Panc1 (cell line): ENCODE measurements around the gene TMPRSS13. TPM values are rescaled to one million over a fixed set of nuclear protein-coding genes. Genes with fewer than 3 reads are reported as not detected.

Experiments used
- ATAC-seq: fragments of 200-7000 bp; cut with Tn5 transposase; 2 replicates; pipeline ENCODE4 v1.9.1; 2020; ENCODE audit warnings: mild to moderate bottlenecking, moderate library complexity
- BruUV-seq: library from RNA; stranded (reverse); fragments of 400-500 nt; replicated peaks from 2 replicates; lab custom pipeline; 2021; lab: Mats Ljungman, UMichigan
- CTCF ChIA-PET: fragments of 300-600 bp; sonication (Branson Sonifier 250); formaldehyde crosslinking; loops from one replicate; lab custom pipeline; 2022; ENCODE audit warnings: antibody characterized with exemption; lab: Charles Lee
- POLR2A ChIA-PET: fragments of 300-600 bp; sonication (Branson Sonifier 250); formaldehyde crosslinking; loops from one replicate; lab custom pipeline; 2022; ENCODE audit warnings: antibody characterized with exemption; lab: Charles Lee
- DNase-seq: peaks from one replicate; pipeline ENCODE4 v3.0.0-alpha.2; 2010; ENCODE audit warnings: low read depth, low spot score
- H3K27ac ChIP-seq: 2 replicates; pipeline ENCODE4 v1.5.1; 2011; ENCODE audit warnings: mild to moderate bottlenecking, low read length, inconsistent platforms
- H3K27me3 ChIP-seq: fragments of 200-500 bp; sonication (Bioruptor generic); 2 replicates; pipeline ENCODE4 v1.6.0; 2014; ENCODE audit warnings: low read length, inconsistent platforms; ENCODE audit not compliant: control insufficient read depth, insufficient read depth
- H3K36me3 ChIP-seq: fragments of 200-500 bp; sonication (Bioruptor generic); 2 replicates; pipeline ENCODE4 v1.5.1; 2014; ENCODE audit warnings: inconsistent platforms, mild to moderate bottlenecking, low read length, moderate library complexity; ENCODE audit not compliant: control insufficient read depth, insufficient read depth
- H3K4me1 ChIP-seq: 2 replicates; pipeline ENCODE4 v1.5.1; 2011; ENCODE audit warnings: inconsistent platforms, mild to moderate bottlenecking, low read length, moderate library complexity; ENCODE audit not compliant: control insufficient read depth, insufficient read depth
- H3K4me3 ChIP-seq, 2 experiments: 2 replicates each; pipeline ENCODE4 v1.5.1; 2011 to 2012; ENCODE audit warnings: low read depth in 2 of 2, low read length in 2 of 2, mild to moderate bottlenecking in 2 of 2, inconsistent platforms in 1 of 2, moderate library complexity in 1 of 2
- H3K9me3 ChIP-seq: fragments of 200-500 bp; sonication (Bioruptor generic); 2 replicates; pipeline ENCODE4 v1.5.1; 2014; ENCODE audit warnings: low read depth, mild to moderate bottlenecking, inconsistent platforms, low read length, moderate library complexity; ENCODE audit not compliant: control insufficient read depth, insufficient read depth
- CTCF ChIP-seq: fragments of 450-650 bp; IDR thresholded peaks from 2 replicates; pipeline ENCODE4 v1.5.1; 2017; ENCODE audit warnings: mild to moderate bottlenecking
- POLR2AphosphoS5 ChIP-seq: IDR thresholded peaks from 2 replicates; pipeline ENCODE4 v1.6.1; 2012; ENCODE audit warnings: mild to moderate bottlenecking, low read depth, low read length, moderate library complexity
- REST ChIP-seq, 2 experiments: IDR thresholded peaks; 2 replicates each; pipeline ENCODE4 v1.6.1; 2011 to 2012; ENCODE audit warnings: low read depth in 2 of 2, control low read depth in 1 of 2, low read length in 1 of 2, mild to moderate bottlenecking in 1 of 2, moderate library complexity in 1 of 2; ENCODE audit not compliant: insufficient read depth in 1 of 2
- SIN3A ChIP-seq: IDR thresholded peaks from 2 replicates; pipeline ENCODE4 v1.6.1; 2012; ENCODE audit warnings: low read depth, mild to moderate bottlenecking, low read length, moderate library complexity, borderline replicate concordance; ENCODE audit not compliant: insufficient read depth
- TCF7L2 ChIP-seq: IDR thresholded peaks from 2 replicates; pipeline ENCODE4 v1.6.1; 2011; ENCODE audit warnings: mild to moderate bottlenecking, low read depth, low read length, inconsistent platforms
- in situ Hi-C: cut with HindIII; loops from 2 replicates; pipeline ENCODE4 v1.10.0; 2016; ENCODE audit warnings: low sequenced_read_pairs, low pct_unique_long_range_greater_than_20kb
- intact Hi-C: fragments of 100-400 bp; cut with micrococcal nuclease; formaldehyde crosslinking; loops from one replicate; pipeline ENCODE4 v1.10.0; 2022; ENCODE audit not compliant: unreplicated experiment
- total RNA-seq: library from RNA; stranded (reverse); gene quantifications from one replicate; pipeline ENCODE4 v1.2.1, GENCODE V29; 2021; ENCODE audit not compliant: unreplicated experiment

The TMPRSS13 gene
- total RNA-seq, 1 experiment from 2014 or later: not detected

GRCh38 chr11:117945047-117945810 lies 16.0 kb upstream of the TMPRSS13 start:
- DNase-seq (no peak), ATAC-seq (no peak)
- H3K4me3 ChIP-seq: no peak overlapping the region
- intact Hi-C loops: no loop called here
- POLR2A ChIA-PET: no interaction called here
- TF ChIP-seq REST (IDR thresholded peaks at IDR 0.05; ENCODE audit: insufficient read depth in 1 of 2, low read depth in 2 of 2, low read length in 1 of 2) (no peak), POLR2AphosphoS5 (no peak), TCF7L2 (no peak), CTCF (no peak; the same call in 1 of the 2 replicates), SIN3A (no peak)
- no TSS peak for BruUV-seq
- in situ Hi-C loops: no loop called here
- no peaks in the 10 kb centered on the region for H3K9me3 ChIP-seq
- peaks cover 19% of the 10 kb centered on the region for H3K27me3 ChIP-seq
- no peaks in the 10 kb centered on the region for H3K36me3 ChIP-seq
- no peak overlapping the region for H3K27ac ChIP-seq
- H3K4me1 ChIP-seq: no peaks in the 10 kb centered on the region
- CTCF ChIA-PET: interaction anchor here (0.6 to 1.0 kb wide), 2 partner anchors 28 to 126 kb away, joined by 3 read pairs; no protein-coding TSS in a partner anchor

- H3K9me3 ChIP-seq: no peaks in the 10 kb centered on the region
- ATAC-seq: no peak
- POLR2A ChIA-PET: no interaction called here
- BruUV-seq: no TSS peak
- no peaks in the 10 kb centered on the region for H3K36me3 ChIP-seq
- in situ Hi-C loops (no loop called here), intact Hi-C loops (no loop called here)
- H3K27ac ChIP-seq: no peak overlapping the region
- DNase-seq: no peak
- TF ChIP-seq CTCF (no peak), SIN3A (no peak), TCF7L2 (no peak), REST (IDR thresholded peaks at IDR 0.05; ENCODE audit: insufficient read depth in 1 of 2, low read depth in 2 of 2, low read length in 1 of 2) (no peak), POLR2AphosphoS5 (no peak)
- CTCF ChIA-PET: no interaction called here
- peaks cover 26% of the 10 kb centered on the region for H3K27me3 ChIP-seq
- H3K4me3 ChIP-seq: no peak overlapping the region
- no peaks in the 10 kb centered on the region for H3K4me1 ChIP-seq
Observed at GRCh38 chr11:117944554-117944953, 15.4 kb upstream of the TMPRSS13 start.
